GM12892 (cell line): ENCODE measurements around the gene COL18A1.

Experiments used
- POLR2A ChIP-seq: IDR thresholded peaks from 2 replicates; pipeline ENCODE4 v1.6.1; 2011; ENCODE audit warnings: low read depth, low read length, control low read depth
- POLR2AphosphoS5 ChIP-seq: IDR thresholded peaks from 2 replicates; pipeline ENCODE4 v1.6.1; 2011; ENCODE audit warnings: low read depth, low read length, control low read depth
- TAF1 ChIP-seq: IDR thresholded peaks from 2 replicates; pipeline ENCODE4 v1.6.1; 2011; ENCODE audit warnings: low read depth, mild to moderate bottlenecking, control low read depth, low read length, borderline replicate concordance

DNA sequence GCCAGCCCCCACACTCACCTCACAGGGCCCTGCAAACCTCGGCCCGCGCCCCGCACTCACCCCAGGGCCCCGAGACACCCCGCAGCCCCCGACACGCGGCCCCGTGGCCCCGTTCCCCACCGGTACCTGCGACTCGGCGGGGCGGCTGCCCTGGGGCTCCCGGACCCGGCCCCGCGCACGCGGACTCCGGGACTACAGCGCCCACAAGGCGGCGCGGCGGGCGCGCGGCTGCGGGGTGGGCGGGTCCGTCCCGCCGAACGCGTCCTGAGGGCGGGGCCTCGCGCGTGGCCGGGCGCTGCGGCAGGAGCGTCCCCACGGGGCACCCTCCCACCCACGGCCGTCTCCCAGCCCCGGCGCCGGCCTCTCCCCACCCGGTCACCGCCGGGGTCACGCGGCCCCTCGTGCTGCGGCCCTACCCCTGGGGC is 137.3 kb downstream of the COL18A1 start, which contains the start of gene SLC19A1:
- TF ChIP-seq POLR2A = no peak
- TF ChIP-seq TAF1 = no peak
- no peak for TF ChIP-seq POLR2AphosphoS5
